ENCODE results near the gene SHROOM2. TPM values are rescaled to one million over a fixed set of nuclear protein-coding genes. Genes with fewer than 3 reads are reported as not detected.
"Not testable (repeated sequence)": the region's sequence is repeated elsewhere in the genome, so short reads cannot be mapped to it uniquely, and the experiment has no call there.

Gene SHROOM2
- total and polyA plus RNA-seq, 8 donors = 1.3 to 11.3 (median 3.9) TPM

GRCh38 chrX:9765072-9765736, 21.0 kb upstream of the SHROOM2 start:
- peaks cover 0 to 15% (median 0%) of the 10 kb centered on the region in 4 donors for H3K9me3 ChIP-seq
- WGBS, 5 donors = 10 to 45% (median 17%) methylated on average over 12 to 67 of the region's 67 CpGs
- peaks cover 0 to 26% (median 17%) of the 10 kb centered on the region in 3 donors for H3K27me3 ChIP-seq
- intact Hi-C loops (cut with DNase I; ENCODE audit: low total_unique reads) = no loop called here
- TF ChIP-seq POLR2AphosphoS5 (IDR thresholded peaks at IDR 0.05) (no peak), POLR2A (IDR thresholded peaks at IDR 0.05) (no peak), CTCF (IDR thresholded peaks at IDR 0.05) (no peak), EP300 (IDR thresholded peaks at IDR 0.05) (no peak)
- H3K27ac ChIP-seq = no peak overlapping the region
- H3K4me3 ChIP-seq = no peak overlapping the region
- DNase-seq = peak in 1 of 2 donors; percentile 20
- peaks cover 0 to 6% (median 0%) of the 10 kb centered on the region in 4 donors for H3K4me1 ChIP-seq
- no peaks in the 10 kb centered on the region for H3K36me3 ChIP-seq

- TF ChIP-seq CTCF (IDR thresholded peaks at IDR 0.05) = no peak
- TF ChIP-seq POLR2A (IDR thresholded peaks at IDR 0.05) = no peak
- no peak for TF ChIP-seq POLR2AphosphoS5 (IDR thresholded peaks at IDR 0.05)
- no peak for TF ChIP-seq EP300 (IDR thresholded peaks at IDR 0.05)
- WGBS, 5 donors = 14 to 39% (median 28%) methylated on average over 10 to 26 of the region's 26 CpGs
- intact Hi-C loops (cut with DNase I; ENCODE audit: low total_unique reads) = no loop called here
- no peaks in the 10 kb centered on the region for H3K36me3 ChIP-seq
- H3K27me3 ChIP-seq = peaks cover 0 to 26% (median 17%) of the 10 kb centered on the region in 3 donors
- no peak within 1 kb of the TSS for H3K4me3 ChIP-seq
- H3K27ac ChIP-seq = no peak within 1 kb of the TSS
- H3K9me3 ChIP-seq = peaks cover 0 to 15% (median 0%) of the 10 kb centered on the region in 4 donors
- peak in 1 of 2 donors; percentile 18 for DNase-seq
- peaks cover 0 to 6% (median 0%) of the 10 kb centered on the region in 4 donors for H3K4me1 ChIP-seq
Observed at GRCh38 chrX:9765737-9766097, 20.5 kb upstream of the SHROOM2 start, which contains the start of gene GPR143. Gene GPR143, minus strand, starts transcription at chrX:9765847. Its CDS starts 30 bp downstream, at chrX:9765817.

GRCh38 chrX:9767375-9767774, 18.9 kb upstream of the SHROOM2 start:
- intact Hi-C loops (cut with DNase I; ENCODE audit: low total_unique reads) = no loop called here
- Histone ChIP-seq H3K4me3 (no peak overlapping the region), H3K27me3 (peaks cover 0 to 26% (median 17%) of the 10 kb centered on the region in 3 donors), H3K36me3 (no peaks in the 10 kb centered on the region), H3K4me1 (peaks cover 0 to 6% (median 0%) of the 10 kb centered on the region in 4 donors), H3K9me3 (peaks cover 0 to 15% (median 0%) of the 10 kb centered on the region in 4 donors), H3K27ac (no peak overlapping the region)
- no peak for DNase-seq
- TF ChIP-seq POLR2AphosphoS5 (IDR thresholded peaks at IDR 0.05) (no peak), CTCF (IDR thresholded peaks at IDR 0.05) (no peak), EP300 (IDR thresholded peaks at IDR 0.05) (no peak), POLR2A (IDR thresholded peaks at IDR 0.05) (no peak)
- 45 to 61% (median 52%) methylated on average over 6 of the region's 6 CpGs for WGBS, 5 donors

GRCh38 chrX:9768321-9768839, 17.8 kb upstream of the SHROOM2 start:
- intact Hi-C loops (cut with DNase I; ENCODE audit: low total_unique reads); DNase-seq: not testable (repeated sequence)
- WGBS, 5 donors = 67 to 91% (median 85%) methylated on average over 2 to 5 of the region's 5 CpGs

GRCh38 chrX:9770319-9770718, 15.9 kb upstream of the SHROOM2 start:
- peaks cover 0 to 8% (median 0%) of the 10 kb centered on the region in 4 donors for H3K9me3 ChIP-seq
- no peaks in the 10 kb centered on the region for H3K36me3 ChIP-seq
- 23 to 35% (median 27%) methylated on average over 1 of the region's 1 CpG for WGBS, 5 donors
- intact Hi-C loops (cut with DNase I; ENCODE audit: low total_unique reads) = no loop called here
- peaks cover 0 to 14% (median 12%) of the 10 kb centered on the region in 3 donors for H3K27me3 ChIP-seq
- TF ChIP-seq POLR2AphosphoS5 (IDR thresholded peaks at IDR 0.05) (no peak), CTCF (IDR thresholded peaks at IDR 0.05) (no peak), POLR2A (IDR thresholded peaks at IDR 0.05) (no peak), EP300 (IDR thresholded peaks at IDR 0.05) (no peak)
- no peak for DNase-seq
- H3K4me3 ChIP-seq = no peak overlapping the region
- H3K27ac ChIP-seq = no peak overlapping the region
- peaks cover 0 to 5% (median 0%) of the 10 kb centered on the region in 4 donors for H3K4me1 ChIP-seq

More at GRCh38 chrX:9768321-9768839, 17.8 kb upstream of the SHROOM2 start:
- H3K4me1 ChIP-seq, H3K4me3 ChIP-seq, H3K27ac ChIP-seq, H3K36me3 ChIP-seq: not testable (repeated sequence)
- Histone ChIP-seq H3K27me3 (peaks cover 0 to 26% (median 17%) of the 10 kb centered on the region in 3 donors), H3K9me3 (peaks cover 0 to 15% (median 0%) of the 10 kb centered on the region in 4 donors)
